Choroid plexus epithelial cell (primary cell): ENCODE data around the gene PRAMEF12.
"Not testable (repeated sequence)": the region's sequence is repeated elsewhere in the genome, so short reads cannot be mapped to it uniquely, and the experiment has no call there.

ENCODE experiments used
- DNase-seq: peaks from one replicate; pipeline ENCODE4 v3.0.0-alpha.2; 2010; ENCODE audit warnings: low read depth
- H3K4me3 ChIP-seq: 2 replicates; pipeline ENCODE4 v1.5.1; 2011; ENCODE audit warnings: low read depth, mild to moderate bottlenecking, control low read depth, low read length, moderate library complexity
- TF ChIP-seq, protein P1 (sequence below): conservative IDR thresholded peaks from 2 replicates; pipeline ENCODE4 v1.5.1; 2011; ENCODE audit warnings: low read depth, mild to moderate bottlenecking, control low read depth, inconsistent platforms, low read length, moderate library complexity

Gene PRAMEF12

DNA sequence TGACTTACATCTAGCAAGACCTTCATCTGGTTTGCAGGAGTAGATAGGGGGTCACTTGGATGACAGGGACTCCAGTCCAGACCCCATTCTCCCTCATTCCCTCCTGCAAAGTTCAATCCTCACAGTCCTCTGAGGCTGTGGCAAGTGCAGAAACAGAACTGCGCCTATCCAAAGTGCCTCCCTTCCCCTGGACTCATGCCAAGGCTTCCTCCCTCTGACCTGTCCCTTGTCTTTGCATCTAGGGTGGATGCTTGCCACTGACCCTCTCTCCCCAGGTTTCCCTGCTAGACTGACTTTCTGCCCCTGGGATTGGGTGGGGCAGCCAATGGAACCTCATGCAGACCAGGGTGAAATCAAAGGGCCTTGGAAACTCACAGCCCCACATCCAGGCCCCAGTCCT is 36.4 kb downstream of the PRAMEF12 start:
- no peak overlapping the region for H3K4me3 ChIP-seq
- TF ChIP-seq, protein P1, sequence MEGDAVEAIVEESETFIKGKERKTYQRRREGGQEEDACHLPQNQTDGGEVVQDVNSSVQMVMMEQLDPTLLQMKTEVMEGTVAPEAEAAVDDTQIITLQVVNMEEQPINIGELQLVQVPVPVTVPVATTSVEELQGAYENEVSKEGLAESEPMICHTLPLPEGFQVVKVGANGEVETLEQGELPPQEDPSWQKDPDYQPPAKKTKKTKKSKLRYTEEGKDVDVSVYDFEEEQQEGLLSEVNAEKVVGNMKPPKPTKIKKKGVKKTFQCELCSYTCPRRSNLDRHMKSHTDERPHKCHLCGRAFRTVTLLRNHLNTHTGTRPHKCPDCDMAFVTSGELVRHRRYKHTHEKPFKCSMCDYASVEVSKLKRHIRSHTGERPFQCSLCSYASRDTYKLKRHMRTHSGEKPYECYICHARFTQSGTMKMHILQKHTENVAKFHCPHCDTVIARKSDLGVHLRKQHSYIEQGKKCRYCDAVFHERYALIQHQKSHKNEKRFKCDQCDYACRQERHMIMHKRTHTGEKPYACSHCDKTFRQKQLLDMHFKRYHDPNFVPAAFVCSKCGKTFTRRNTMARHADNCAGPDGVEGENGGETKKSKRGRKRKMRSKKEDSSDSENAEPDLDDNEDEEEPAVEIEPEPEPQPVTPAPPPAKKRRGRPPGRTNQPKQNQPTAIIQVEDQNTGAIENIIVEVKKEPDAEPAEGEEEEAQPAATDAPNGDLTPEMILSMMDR: no peak
- no peak for DNase-seq

DNA sequence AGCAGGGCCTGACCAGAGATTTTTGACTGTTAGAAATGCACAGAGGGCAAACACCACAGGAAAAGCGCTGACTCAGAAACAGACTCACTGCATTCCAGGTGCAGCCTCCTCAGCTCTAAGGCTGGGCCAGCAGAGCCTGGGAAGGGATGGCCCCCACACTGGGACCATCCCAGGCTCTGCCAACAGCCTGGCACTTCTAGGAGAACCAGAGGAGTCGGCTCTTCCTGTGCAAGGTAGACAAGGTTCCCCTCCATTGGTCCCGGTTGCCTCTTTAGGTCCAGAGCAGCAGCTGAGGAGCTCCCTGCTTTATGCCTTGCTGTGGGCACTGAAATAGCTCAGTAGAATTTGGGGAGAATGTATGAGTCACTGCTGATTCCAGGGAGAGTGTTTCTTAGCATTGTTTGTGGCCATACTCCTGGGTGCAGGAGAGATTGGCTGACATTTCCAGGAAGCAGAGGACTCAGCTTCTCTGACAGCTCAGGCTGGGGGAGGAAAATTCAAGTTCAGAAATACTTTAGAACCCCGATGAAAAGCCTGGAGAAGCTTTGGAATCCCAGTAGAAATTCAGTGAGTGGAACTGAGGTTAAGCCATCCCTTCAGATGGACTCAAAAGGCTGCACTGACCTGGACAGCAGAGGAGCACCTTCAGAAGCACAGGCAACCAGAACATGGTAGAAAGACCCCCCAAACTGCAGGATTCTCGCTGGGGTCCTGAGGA is 37.3 kb downstream of the PRAMEF12 start:
- TF ChIP-seq, protein P1: no peak
- DNase-seq: no peak
- no peak overlapping the region for H3K4me3 ChIP-seq

DNA sequence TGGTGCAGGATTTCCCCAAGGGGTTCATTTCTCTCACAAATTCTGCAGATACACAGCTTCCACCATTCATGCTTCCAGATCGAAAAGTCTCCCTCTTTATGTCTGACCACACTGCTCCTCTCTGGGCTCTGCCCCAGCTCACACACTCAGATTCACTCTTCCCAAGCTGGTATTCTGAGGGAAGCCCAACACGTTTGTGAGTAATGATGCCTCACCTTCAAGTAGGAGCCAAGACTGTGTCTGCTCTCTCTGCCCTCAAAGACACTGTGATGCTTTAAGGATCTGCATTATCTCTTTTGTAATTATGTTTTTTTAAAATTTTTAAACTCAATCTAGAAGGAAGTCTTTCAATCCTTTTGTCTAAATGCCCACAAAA is 37.9 kb downstream of the PRAMEF12 start:
- no peak overlapping the region for H3K4me3 ChIP-seq
- TF ChIP-seq, protein P1: no peak
- no peak for DNase-seq

GRCh38 chr1:12819061-12819460 is 45.5 kb downstream of the PRAMEF12 start:
- not testable (repeated sequence) for DNase-seq, H3K4me3 ChIP-seq
